Subcutaneous adipose tissue (tissue), 4 donors: Measurements from ENCODE around the gene NCAPD2. TPM values are rescaled to one million over a fixed set of nuclear protein-coding genes. Genes with fewer than 3 reads are reported as not detected.

ENCODE experiments used
- CTCF ChIP-seq: fragments of 450-650 bp; IDR thresholded peaks from one replicate; pipeline ENCODE4 v1.5.1; 2016; ENCODE audit warnings: low read depth, mild to moderate bottlenecking, control low read depth, antibody characterized with exemption, moderate library complexity
- total RNA-seq, 4 donors: library from RNA; depleted of rRNA; stranded (reverse); fragments of >200 nt; gene quantifications; one replicate each; pipeline ENCODE4 v1.1.0, GENCODE V29; 2016

Gene NCAPD2
- total RNA-seq, 4 donors from 2014 or later = 10.8 to 25.2 (median 16.9) TPM

GRCh38 chr12:6535960-6536847 is 42.3 kb downstream of the NCAPD2 start:
- TF ChIP-seq CTCF = no peak

DNA sequence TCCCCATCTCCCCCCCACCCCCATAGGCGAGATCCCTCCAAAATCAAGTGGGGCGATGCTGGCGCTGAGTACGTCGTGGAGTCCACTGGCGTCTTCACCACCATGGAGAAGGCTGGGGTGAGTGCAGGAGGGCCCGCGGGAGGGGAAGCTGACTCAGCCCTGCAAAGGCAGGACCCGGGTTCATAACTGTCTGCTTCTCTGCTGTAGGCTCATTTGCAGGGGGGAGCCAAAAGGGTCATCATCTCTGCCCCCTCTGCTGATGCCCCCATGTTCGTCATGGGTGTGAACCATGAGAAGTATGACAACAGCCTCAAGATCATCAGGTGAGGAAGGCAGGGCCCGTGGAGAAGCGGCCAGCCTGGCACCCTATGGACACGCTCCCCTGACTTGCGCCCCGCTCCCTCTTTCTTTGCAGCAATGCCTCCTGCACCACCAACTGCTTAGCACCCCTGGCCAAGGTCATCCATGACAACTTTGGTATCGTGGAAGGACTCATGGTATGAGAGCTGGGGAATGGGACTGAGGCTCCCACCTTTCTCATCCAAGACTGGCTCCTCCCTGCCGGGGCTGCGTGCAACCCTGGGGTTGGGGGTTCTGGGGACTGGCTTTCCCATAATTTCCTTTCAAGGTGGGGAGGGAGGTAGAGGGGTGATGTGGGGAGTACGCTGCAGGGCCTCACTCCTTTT is 43.1 kb downstream of the NCAPD2 start:
- TF ChIP-seq CTCF = no peak

DNA sequence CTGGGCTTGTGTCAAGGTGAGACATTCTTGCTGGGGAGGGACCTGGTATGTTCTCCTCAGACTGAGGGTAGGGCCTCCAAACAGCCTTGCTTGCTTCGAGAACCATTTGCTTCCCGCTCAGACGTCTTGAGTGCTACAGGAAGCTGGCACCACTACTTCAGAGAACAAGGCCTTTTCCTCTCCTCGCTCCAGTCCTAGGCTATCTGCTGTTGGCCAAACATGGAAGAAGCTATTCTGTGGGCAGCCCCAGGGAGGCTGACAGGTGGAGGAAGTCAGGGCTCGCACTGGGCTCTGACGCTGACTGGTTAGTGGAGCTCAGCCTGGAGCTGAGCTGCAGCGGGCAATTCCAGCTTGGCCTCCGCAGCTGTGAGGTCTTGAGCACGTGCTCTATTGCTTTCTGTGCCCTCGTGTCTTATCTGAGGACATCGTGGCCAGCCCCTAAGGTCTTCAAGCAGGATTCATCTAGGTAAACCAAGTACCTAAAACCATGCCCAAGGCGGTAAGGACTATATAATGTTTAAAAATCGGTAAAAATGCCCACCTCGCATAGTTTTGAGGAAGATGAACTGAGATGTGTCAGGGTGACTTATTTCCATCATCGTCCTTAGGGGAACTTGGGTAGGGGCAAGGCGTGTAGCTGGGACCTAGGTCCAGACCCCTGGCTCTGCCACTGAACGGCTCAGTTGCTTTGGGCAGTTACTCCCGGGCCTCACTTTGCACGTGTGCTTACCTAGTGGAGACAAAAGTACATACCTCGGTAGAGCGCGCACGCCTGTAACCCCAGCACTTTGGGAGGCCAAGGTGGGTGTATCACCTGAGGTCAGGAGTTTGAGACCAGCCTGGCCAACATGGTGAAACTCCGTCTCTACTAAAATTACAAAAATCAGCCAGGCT is 44.8 kb downstream of the NCAPD2 start:
- TF ChIP-seq CTCF = no peak

- TF ChIP-seq CTCF = no peak
Measured at GRCh38 chr12:6539314-6539682, 45.4 kb downstream of the NCAPD2 start.

DNA sequence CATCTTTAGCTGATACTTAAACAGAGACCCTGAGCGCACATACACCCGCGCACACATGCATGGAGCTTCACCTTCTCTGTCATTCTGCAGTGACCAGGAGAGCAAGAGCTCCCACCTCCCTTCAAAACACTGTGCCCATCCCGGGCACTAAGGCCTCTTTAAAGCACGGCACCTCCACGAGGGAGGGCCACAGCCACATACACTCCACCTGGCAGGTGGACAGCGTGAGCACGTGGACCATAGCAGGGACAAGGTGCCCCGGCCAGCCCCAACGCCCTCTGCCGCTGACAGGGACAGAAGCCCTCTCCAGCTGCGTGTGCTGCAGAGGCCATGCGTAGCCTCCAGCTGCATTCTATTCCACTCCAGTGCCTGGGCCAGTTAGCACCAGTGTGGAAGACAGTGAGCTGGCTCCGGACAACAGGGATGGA is 45.8 kb downstream of the NCAPD2 start:
- no peak for TF ChIP-seq CTCF

DNA sequence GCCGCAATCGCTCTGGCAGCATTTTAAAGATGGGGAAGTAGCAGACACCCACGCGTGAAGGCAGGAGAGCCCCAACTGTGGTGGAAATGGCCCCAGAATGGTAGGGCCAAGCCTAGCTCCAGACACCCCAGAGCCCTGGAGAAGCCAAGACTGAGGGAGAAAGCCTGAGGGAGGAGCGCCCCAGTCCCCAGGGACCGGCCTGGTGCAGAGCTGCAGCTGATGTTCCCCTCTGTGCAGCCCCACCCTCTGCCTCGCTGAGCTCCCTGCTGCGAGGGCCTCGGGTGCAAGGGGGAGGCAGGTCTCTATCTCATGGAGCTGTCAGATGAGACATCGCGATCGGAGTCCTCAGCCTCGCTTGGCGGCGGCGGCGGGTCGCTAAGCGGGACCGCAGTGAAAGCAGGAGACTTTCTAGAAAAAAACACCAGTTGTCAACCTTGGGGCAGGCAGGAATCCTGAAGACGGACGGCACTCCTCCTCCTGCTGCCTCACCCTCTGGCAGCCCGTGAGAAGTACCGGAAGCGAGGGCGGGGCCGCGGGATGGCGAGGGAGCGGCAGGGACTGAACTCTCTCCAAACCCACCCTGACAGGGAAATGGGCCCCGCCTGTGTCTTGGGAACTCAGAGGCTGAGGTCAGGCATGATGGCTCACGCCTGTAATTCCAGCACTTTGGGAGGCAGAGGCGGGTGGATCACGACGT is 46.4 kb downstream of the NCAPD2 start:
- TF ChIP-seq CTCF = no peak
